Measurements from ENCODE around the gene NPAS4.

- TF ChIP-seq MYC (IDR thresholded peaks at IDR 0.05; ENCODE audit: low read depth, low read length), result no peak
- no peak for TF ChIP-seq CTCF (IDR thresholded peaks at IDR 0.05; ENCODE audit: low read depth, low read length)
- no peak for TF ChIP-seq POLR2A (IDR thresholded peaks at IDR 0.05; ENCODE audit: extremely low read depth, insufficient read length)
Observed at GRCh38 chr11:66419825-66420224, 1.0 kb upstream of the NPAS4 start.
